SK-N-SH treated with all-trans-retinoic acid at 6 μM for 48 hours (cell line): ENCODE data around the gene SRSF1.

Experiments
- ATAC-seq: fragments of 200-7000 bp; cut with Tn5 transposase; 3 replicates; pipeline ENCODE4 v1.9.1; 2020; ENCODE audit warnings: mild to moderate bottlenecking, moderate library complexity
- ARNTL ChIP-seq: fragments of 450-650 bp; formaldehyde crosslinking; IDR thresholded peaks from 2 replicates; pipeline ENCODE4 v1.5.0; 2020; ENCODE audit warnings: low read depth, mild to moderate bottlenecking, moderate library complexity, borderline replicate concordance
- BACH2 ChIP-seq: fragments of 250-450 bp; sonication (Bioruptor Pico); IDR thresholded peaks from 2 replicates; pipeline ENCODE4 v1.9.0; 2021; ENCODE audit warnings: mild to moderate bottlenecking, borderline replicate concordance
- CSDC2 ChIP-seq: fragments of 250-450 bp; sonication (Bioruptor Pico); IDR thresholded peaks from 2 replicates; pipeline ENCODE4 v1.5.0; 2020; ENCODE audit warnings: mild to moderate bottlenecking, moderate library complexity
- ESRRG ChIP-seq: fragments of 250-450 bp; sonication (Bioruptor Pico); IDR thresholded peaks from 2 replicates; pipeline ENCODE4 v1.6.1; 2021; ENCODE audit warnings: mild to moderate bottlenecking
- GLIS3 ChIP-seq: fragments of 250-450 bp; sonication (Bioruptor Pico); IDR thresholded peaks from 2 replicates; pipeline ENCODE4 v1.5.0; 2020; ENCODE audit warnings: mild to moderate bottlenecking, moderate library complexity
- ISL1 ChIP-seq: fragments of 250-450 bp; sonication (Bioruptor Pico); IDR thresholded peaks from 2 replicates; pipeline ENCODE4 v2.1.2; 2022; ENCODE audit warnings: mild to moderate bottlenecking, moderate library complexity
- OSR1 ChIP-seq: fragments of 250-450 bp; sonication (Bioruptor Pico); IDR thresholded peaks from 2 replicates; pipeline ENCODE4 v1.8.0; 2022; ENCODE audit warnings: moderate library complexity, mild to moderate bottlenecking, inconsistent platforms
- PPARA ChIP-seq: fragments of 250-450 bp; sonication (Bioruptor Pico); IDR thresholded peaks from 2 replicates; pipeline ENCODE4 v1.5.0; 2020; ENCODE audit warnings: mild to moderate bottlenecking, borderline replicate concordance
- RARB ChIP-seq: fragments of 250-450 bp; sonication (Bioruptor Pico); IDR thresholded peaks from 2 replicates; pipeline ENCODE4 v1.8.0; 2021; ENCODE audit warnings: mild to moderate bottlenecking, moderate library complexity
- SNAI2 ChIP-seq: fragments of 250-450 bp; sonication (Bioruptor Pico); IDR thresholded peaks from 2 replicates; pipeline ENCODE4 v1.5.0; 2020; ENCODE audit warnings: mild to moderate bottlenecking, moderate library complexity
- TCF4 ChIP-seq: fragments of 250-450 bp; sonication (Bioruptor Pico); IDR thresholded peaks from 2 replicates; pipeline ENCODE4 v1.8.0; 2021; ENCODE audit warnings: mild to moderate bottlenecking, moderate library complexity, borderline replicate concordance
- TOX ChIP-seq: fragments of 250-450 bp; sonication (Bioruptor Pico); IDR thresholded peaks from 2 replicates; pipeline ENCODE4 v1.8.0; 2021; ENCODE audit warnings: mild to moderate bottlenecking, moderate library complexity, borderline replicate concordance
- ZC3H10 ChIP-seq: fragments of 250-450 bp; sonication (Bioruptor Pico); IDR thresholded peaks from 2 replicates; pipeline ENCODE4 v1.5.1; 2021; ENCODE audit warnings: mild to moderate bottlenecking, moderate library complexity
- ZFP3 ChIP-seq: fragments of 250-450 bp; sonication (Bioruptor Pico); IDR thresholded peaks from 2 replicates; pipeline ENCODE4 v1.5.0; 2020; ENCODE audit warnings: mild to moderate bottlenecking, moderate library complexity
- ZFP30 ChIP-seq: fragments of 450-650 bp; formaldehyde crosslinking; IDR thresholded peaks from 2 replicates; pipeline ENCODE4 v1.5.0; 2022; ENCODE audit warnings: mild to moderate bottlenecking, moderate library complexity
- ZNF565 ChIP-seq: fragments of 450-650 bp; formaldehyde crosslinking; conservative IDR thresholded peaks from 2 replicates; pipeline ENCODE4 v1.5.0; 2020; ENCODE audit warnings: low read depth, mild to moderate bottlenecking, moderate library complexity
- ZNF70 ChIP-seq: fragments of 450-650 bp; formaldehyde crosslinking; IDR thresholded peaks from 2 replicates; pipeline ENCODE4 v1.5.0; 2020; ENCODE audit warnings: mild to moderate bottlenecking, moderate library complexity
- ZNF8 ChIP-seq: fragments of 450-650 bp; formaldehyde crosslinking; IDR thresholded peaks from 2 replicates; pipeline ENCODE4 v1.5.0; 2020; ENCODE audit warnings: mild to moderate bottlenecking, moderate library complexity
- TF ChIP-seq, protein P1 (sequence below): fragments of 250-450 bp; sonication (Bioruptor Pico); IDR thresholded peaks from 2 replicates; pipeline ENCODE4 v1.5.1; 2021; ENCODE audit warnings: mild to moderate bottlenecking, moderate library complexity
- TF ChIP-seq, protein P2 (sequence below): fragments of 250-450 bp; sonication (Bioruptor Pico); IDR thresholded peaks from 2 replicates; pipeline ENCODE4 v1.8.0; 2020; ENCODE audit warnings: mild to moderate bottlenecking, moderate library complexity, borderline replicate concordance
- TF ChIP-seq, protein P3 (sequence below): fragments of 250-450 bp; sonication (Bioruptor Pico); IDR thresholded peaks from 2 replicates; pipeline ENCODE4 v1.5.0; 2020; ENCODE audit warnings: mild to moderate bottlenecking, moderate library complexity
- TF ChIP-seq, protein P4 (sequence below): fragments of 250-450 bp; sonication (Bioruptor Pico); IDR thresholded peaks from 2 replicates; pipeline ENCODE4 v1.5.1; 2020; ENCODE audit warnings: low read depth, mild to moderate bottlenecking, moderate library complexity
- TF ChIP-seq, protein P5 (sequence below): fragments of 250-450 bp; sonication (Bioruptor Pico); IDR thresholded peaks from 2 replicates; pipeline ENCODE4 v1.8.0; 2021; ENCODE audit warnings: low read depth, mild to moderate bottlenecking, moderate library complexity, borderline replicate concordance

SRSF1 gene, protein sequence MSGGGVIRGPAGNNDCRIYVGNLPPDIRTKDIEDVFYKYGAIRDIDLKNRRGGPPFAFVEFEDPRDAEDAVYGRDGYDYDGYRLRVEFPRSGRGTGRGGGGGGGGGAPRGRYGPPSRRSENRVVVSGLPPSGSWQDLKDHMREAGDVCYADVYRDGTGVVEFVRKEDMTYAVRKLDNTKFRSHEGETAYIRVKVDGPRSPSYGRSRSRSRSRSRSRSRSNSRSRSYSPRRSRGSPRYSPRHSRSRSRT

DNA sequence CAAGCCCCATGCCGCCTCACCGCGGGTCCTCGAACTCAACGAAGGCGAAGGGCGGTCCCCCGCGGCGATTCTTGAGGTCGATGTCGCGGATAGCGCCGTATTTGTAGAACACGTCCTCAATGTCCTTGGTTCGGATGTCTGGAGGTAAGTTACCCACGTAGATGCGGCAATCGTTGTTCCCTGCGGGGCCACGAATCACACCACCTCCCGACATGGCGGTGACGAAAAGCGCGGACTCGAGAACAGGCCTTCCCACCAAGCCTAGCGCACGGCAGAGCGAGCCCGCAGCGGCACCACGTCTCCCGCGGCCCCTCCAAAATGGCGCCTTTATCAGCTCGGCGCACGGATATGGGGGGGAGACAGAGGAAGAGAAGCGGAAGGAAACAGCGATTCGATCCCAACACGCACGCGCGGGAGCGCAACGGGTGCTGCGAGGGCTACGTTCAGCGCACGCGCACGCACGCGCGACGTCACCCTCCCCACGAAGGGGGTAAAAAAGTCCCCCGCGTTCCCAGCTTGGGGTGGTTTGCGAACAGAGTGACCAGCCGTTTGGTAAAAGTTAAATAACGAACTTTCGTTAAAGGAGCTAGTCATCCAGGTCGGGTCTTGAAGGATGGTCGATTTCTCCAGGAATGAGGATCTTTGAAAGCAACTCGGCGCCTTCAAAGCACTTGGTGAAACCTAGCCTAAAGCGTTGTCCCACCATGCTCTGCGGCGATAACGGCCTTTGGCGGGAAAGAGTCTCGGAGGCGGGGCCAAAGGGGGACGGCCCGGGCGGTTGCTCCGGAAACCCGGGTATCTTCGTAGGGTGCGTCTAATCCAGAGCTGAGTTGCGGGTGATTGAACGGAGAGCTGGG lies at the start of gene SRSF1:
Gene SRSF1, minus strand, starts transcription at position 323 of the 857 bp plus-strand sequence. Its CDS starts 109 bp downstream, at position 214.
- TF ChIP-seq, protein P1, sequence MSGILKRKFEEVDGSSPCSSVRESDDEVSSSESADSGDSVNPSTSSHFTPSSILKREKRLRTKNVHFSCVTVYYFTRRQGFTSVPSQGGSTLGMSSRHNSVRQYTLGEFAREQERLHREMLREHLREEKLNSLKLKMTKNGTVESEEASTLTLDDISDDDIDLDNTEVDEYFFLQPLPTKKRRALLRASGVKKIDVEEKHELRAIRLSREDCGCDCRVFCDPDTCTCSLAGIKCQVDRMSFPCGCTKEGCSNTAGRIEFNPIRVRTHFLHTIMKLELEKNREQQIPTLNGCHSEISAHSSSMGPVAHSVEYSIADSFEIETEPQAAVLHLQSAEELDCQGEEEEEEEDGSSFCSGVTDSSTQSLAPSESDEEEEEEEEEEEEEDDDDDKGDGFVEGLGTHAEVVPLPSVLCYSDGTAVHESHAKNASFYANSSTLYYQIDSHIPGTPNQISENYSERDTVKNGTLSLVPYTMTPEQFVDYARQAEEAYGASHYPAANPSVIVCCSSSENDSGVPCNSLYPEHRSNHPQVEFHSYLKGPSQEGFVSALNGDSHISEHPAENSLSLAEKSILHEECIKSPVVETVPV = no peak
- TF ChIP-seq ISL1 (CRISPR knock-in tag) = no peak
- no peak for TF ChIP-seq ARNTL (CRISPR knock-in tag)
- TF ChIP-seq, protein P2, sequence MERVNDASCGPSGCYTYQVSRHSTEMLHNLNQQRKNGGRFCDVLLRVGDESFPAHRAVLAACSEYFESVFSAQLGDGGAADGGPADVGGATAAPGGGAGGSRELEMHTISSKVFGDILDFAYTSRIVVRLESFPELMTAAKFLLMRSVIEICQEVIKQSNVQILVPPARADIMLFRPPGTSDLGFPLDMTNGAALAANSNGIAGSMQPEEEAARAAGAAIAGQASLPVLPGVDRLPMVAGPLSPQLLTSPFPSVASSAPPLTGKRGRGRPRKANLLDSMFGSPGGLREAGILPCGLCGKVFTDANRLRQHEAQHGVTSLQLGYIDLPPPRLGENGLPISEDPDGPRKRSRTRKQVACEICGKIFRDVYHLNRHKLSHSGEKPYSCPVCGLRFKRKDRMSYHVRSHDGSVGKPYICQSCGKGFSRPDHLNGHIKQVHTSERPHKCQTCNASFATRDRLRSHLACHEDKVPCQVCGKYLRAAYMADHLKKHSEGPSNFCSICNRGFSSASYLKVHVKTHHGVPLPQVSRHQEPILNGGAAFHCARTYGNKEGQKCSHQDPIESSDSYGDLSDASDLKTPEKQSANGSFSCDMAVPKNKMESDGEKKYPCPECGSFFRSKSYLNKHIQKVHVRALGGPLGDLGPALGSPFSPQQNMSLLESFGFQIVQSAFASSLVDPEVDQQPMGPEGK (CRISPR knock-in tag) = peak; percentile 90
- TF ChIP-seq SNAI2 (CRISPR knock-in tag) = peak; percentile 2; the same call in 1 of the 2 replicates
- TF ChIP-seq OSR1 = no peak
- no peak for TF ChIP-seq ZNF70 (CRISPR knock-in tag)
- TF ChIP-seq ZNF8 = no peak
- TF ChIP-seq, protein P3, sequence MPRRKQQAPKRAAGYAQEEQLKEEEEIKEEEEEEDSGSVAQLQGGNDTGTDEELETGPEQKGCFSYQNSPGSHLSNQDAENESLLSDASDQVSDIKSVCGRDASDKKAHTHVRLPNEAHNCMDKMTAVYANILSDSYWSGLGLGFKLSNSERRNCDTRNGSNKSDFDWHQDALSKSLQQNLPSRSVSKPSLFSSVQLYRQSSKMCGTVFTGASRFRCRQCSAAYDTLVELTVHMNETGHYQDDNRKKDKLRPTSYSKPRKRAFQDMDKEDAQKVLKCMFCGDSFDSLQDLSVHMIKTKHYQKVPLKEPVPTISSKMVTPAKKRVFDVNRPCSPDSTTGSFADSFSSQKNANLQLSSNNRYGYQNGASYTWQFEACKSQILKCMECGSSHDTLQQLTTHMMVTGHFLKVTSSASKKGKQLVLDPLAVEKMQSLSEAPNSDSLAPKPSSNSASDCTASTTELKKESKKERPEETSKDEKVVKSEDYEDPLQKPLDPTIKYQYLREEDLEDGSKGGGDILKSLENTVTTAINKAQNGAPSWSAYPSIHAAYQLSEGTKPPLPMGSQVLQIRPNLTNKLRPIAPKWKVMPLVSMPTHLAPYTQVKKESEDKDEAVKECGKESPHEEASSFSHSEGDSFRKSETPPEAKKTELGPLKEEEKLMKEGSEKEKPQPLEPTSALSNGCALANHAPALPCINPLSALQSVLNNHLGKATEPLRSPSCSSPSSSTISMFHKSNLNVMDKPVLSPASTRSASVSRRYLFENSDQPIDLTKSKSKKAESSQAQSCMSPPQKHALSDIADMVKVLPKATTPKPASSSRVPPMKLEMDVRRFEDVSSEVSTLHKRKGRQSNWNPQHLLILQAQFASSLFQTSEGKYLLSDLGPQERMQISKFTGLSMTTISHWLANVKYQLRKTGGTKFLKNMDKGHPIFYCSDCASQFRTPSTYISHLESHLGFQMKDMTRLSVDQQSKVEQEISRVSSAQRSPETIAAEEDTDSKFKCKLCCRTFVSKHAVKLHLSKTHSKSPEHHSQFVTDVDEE (CRISPR knock-in tag) = no peak
- TF ChIP-seq, protein P4, sequence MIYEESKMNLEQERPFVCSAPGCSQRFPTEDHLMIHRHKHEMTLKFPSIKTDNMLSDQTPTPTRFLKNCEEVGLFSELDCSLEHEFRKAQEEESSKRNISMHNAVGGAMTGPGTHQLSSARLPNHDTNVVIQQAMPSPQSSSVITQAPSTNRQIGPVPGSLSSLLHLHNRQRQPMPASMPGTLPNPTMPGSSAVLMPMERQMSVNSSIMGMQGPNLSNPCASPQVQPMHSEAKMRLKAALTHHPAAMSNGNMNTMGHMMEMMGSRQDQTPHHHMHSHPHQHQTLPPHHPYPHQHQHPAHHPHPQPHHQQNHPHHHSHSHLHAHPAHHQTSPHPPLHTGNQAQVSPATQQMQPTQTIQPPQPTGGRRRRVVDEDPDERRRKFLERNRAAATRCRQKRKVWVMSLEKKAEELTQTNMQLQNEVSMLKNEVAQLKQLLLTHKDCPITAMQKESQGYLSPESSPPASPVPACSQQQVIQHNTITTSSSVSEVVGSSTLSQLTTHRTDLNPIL = no peak
- 0 out of 2 replicates have a peak, but pooled peaks have one; percentile 18 for TF ChIP-seq CSDC2 (CRISPR knock-in tag)
- no peak for TF ChIP-seq PPARA (CRISPR knock-in tag)
- TF ChIP-seq ZC3H10 (CRISPR knock-in tag) = no peak
- TF ChIP-seq ZNF565 (CRISPR knock-in tag) = no peak
- TF ChIP-seq ZFP30 (CRISPR knock-in tag) = no peak
- no peak for TF ChIP-seq BACH2
- TF ChIP-seq, protein P5, sequence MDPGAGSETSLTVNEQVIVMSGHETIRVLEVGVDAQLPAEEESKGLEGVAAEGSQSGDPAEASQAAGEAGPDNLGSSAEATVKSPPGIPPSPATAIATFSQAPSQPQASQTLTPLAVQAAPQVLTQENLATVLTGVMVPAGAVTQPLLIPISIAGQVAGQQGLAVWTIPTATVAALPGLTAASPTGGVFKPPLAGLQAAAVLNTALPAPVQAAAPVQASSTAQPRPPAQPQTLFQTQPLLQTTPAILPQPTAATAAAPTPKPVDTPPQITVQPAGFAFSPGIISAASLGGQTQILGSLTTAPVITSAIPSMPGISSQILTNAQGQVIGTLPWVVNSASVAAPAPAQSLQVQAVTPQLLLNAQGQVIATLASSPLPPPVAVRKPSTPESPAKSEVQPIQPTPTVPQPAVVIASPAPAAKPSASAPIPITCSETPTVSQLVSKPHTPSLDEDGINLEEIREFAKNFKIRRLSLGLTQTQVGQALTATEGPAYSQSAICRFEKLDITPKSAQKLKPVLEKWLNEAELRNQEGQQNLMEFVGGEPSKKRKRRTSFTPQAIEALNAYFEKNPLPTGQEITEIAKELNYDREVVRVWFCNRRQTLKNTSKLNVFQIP (CRISPR knock-in tag) = no peak
- no peak for TF ChIP-seq RARB (CRISPR knock-in tag)
- TF ChIP-seq TOX (CRISPR knock-in tag) = no peak
- TF ChIP-seq TCF4 (CRISPR knock-in tag) = no peak
- peak; percentile 15; the same call in 1 of the 2 replicates for TF ChIP-seq ZFP3
- TF ChIP-seq ESRRG (CRISPR knock-in tag) = no peak
- no peak for TF ChIP-seq GLIS3 (CRISPR knock-in tag)
- peak; percentile 90 for ATAC-seq

DNA sequence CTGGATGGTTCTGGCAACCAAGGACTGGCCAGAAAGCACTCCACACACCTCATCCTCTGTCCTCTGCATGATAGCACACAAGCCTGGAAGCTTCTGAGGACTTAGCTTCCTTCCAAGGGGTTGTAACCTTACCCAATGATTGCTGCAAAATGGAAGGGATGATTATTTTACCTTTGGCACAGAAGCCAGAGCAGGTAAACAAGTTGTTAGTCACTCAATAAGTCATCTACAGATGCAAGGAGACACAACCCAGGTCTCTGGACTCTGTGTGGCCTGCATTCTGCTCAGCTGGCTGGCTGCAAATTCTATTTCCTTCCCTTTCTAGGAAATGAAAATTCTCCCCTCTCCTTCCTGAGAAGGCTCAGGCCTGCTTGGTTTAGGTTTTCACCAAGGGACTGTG lies 49.4 kb upstream of the SRSF1 start:
- no peak for TF ChIP-seq RARB (CRISPR knock-in tag)
- no peak for TF ChIP-seq TCF4 (CRISPR knock-in tag)
- TF ChIP-seq, protein P5 (CRISPR knock-in tag) = no peak
- no peak for TF ChIP-seq ZFP30 (CRISPR knock-in tag)
- TF ChIP-seq, protein P1 = no peak
- no peak for TF ChIP-seq SNAI2 (CRISPR knock-in tag)

More for the DNA sequence above, 49.4 kb upstream of the SRSF1 start:
- ATAC-seq = no peak
